GM19438 (cell line): Measurements from ENCODE around the gene SGF29.
A peak's percentile ranks its signal among the peaks of the same experiment; 100 is the strongest.
"Not testable (repeated sequence)": the region's sequence is repeated elsewhere in the genome, so short reads cannot be mapped to it uniquely, and the experiment has no call there.

Experiments
- ATAC-seq: cut with Tn5 transposase; IDR thresholded peaks from one replicate; pipeline ENCODE4 v1.9.1; 2021; ENCODE audit warnings: low read depth; ENCODE audit not compliant: unreplicated experiment

Gene SGF29

GRCh38 chr16:28608867-28609596 is 55.3 kb downstream of the SGF29 start:
- not testable (repeated sequence) for ATAC-seq

- ATAC-seq = no peak
Observed at GRCh38 chr16:28609631-28610594, 56.2 kb downstream of the SGF29 start, which contains the start of gene SULT1A1. SULT1A1 (minus strand) TSS chr16:28610044; CDS start chr16:28608855, 1,189 bp downstream.

GRCh38 chr16:28610595-28611191 is 57.0 kb downstream of the SGF29 start:
- no peak for ATAC-seq

- peak; percentile 71 for ATAC-seq
Observed at GRCh38 chr16:28612359-28613280, 58.9 kb downstream of the SGF29 start.

- ATAC-seq = not testable (repeated sequence)
Observed at GRCh38 chr16:28613912-28614311, 60.2 kb downstream of the SGF29 start.

- not testable (repeated sequence) for ATAC-seq
Observed at GRCh38 chr16:28614561-28614960, 60.8 kb downstream of the SGF29 start.

GRCh38 chr16:28615486-28616223 is 61.9 kb downstream of the SGF29 start:
- not testable (repeated sequence) for ATAC-seq

GRCh38 chr16:28616224-28616577 is 62.5 kb downstream of the SGF29 start:
- ATAC-seq = not testable (repeated sequence)

- no peak for ATAC-seq
Observed at GRCh38 chr16:28616636-28617035, 62.9 kb downstream of the SGF29 start.

GRCh38 chr16:28617874-28618273 is 64.2 kb downstream of the SGF29 start:
- no peak for ATAC-seq

- ATAC-seq = not testable (repeated sequence)
Observed at GRCh38 chr16:28620316-28620715, 66.6 kb downstream of the SGF29 start.

GRCh38 chr16:28621481-28622155 is 67.9 kb downstream of the SGF29 start:
- no peak for ATAC-seq

GRCh38 chr16:28622532-28623171 is 68.9 kb downstream of the SGF29 start:
- not testable (repeated sequence) for ATAC-seq

- ATAC-seq = no peak
Observed at GRCh38 chr16:28623172-28623711, 69.5 kb downstream of the SGF29 start.

- ATAC-seq = not testable (repeated sequence)
Observed at GRCh38 chr16:28630905-28631304, 77.2 kb downstream of the SGF29 start.

GRCh38 chr16:28636093-28636823 is 82.5 kb downstream of the SGF29 start:
- ATAC-seq = not testable (repeated sequence)

GRCh38 chr16:28637765-28638164 is 84.0 kb downstream of the SGF29 start, which contains the start of gene NPIPB8:
NPIPB8 (plus strand) TSS chr16:28638065; CDS start chr16:28638361, 296 bp downstream.
- ATAC-seq = not testable (repeated sequence)
